ENCODE measurements around the gene MINDY4.
A peak's percentile ranks its signal among the peaks of the same experiment; 100 is the strongest.

MINDY4 gene

DNA sequence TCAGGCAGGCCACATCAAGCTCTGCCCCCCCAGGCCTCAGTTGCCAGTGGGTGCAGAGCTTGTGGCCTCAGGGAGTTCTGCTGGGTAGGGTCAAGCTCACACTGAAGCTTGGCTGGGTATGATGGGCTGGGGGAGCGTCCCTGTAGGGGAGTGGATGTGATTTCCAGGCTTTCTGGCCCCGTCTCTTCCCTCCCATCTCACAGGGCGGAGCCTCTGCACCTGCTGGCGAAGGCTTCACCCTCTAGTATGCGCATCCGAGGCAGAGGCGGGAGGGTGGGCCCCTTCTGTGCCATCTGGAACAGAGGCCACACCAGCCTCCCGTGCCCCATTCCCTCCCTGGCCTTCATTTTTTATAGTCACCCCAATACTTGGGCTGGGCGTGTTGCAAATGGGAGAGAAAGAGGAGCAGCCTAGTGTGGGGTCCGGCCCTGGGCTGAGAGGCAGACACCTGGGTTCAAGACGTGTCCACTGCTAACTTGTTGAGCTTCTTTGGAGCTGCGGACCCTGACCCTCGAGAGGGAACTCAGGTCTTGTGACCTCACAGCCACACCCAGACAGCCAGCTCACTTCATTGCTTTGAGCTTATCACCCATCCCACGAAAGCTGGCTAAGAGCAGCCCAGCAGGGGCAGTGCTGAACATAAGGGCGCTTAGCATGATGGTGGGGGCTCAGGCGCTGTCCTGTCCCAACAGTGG lies 142.8 kb downstream of the MINDY4 start:
- no peak for DNase-seq (ENCODE audit: low read depth in 2 of 2)
- TF ChIP-seq, protein P1, sequence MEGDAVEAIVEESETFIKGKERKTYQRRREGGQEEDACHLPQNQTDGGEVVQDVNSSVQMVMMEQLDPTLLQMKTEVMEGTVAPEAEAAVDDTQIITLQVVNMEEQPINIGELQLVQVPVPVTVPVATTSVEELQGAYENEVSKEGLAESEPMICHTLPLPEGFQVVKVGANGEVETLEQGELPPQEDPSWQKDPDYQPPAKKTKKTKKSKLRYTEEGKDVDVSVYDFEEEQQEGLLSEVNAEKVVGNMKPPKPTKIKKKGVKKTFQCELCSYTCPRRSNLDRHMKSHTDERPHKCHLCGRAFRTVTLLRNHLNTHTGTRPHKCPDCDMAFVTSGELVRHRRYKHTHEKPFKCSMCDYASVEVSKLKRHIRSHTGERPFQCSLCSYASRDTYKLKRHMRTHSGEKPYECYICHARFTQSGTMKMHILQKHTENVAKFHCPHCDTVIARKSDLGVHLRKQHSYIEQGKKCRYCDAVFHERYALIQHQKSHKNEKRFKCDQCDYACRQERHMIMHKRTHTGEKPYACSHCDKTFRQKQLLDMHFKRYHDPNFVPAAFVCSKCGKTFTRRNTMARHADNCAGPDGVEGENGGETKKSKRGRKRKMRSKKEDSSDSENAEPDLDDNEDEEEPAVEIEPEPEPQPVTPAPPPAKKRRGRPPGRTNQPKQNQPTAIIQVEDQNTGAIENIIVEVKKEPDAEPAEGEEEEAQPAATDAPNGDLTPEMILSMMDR (IDR thresholded peaks at IDR 0.05; ENCODE audit: low read depth, low read length): no peak
- H3K4me3 ChIP-seq (replicated peaks in 1 of 2; ENCODE audit: low read depth in 2 of 2, low read length in 2 of 2): peak overlapping the region in 1 of 2 donors; percentile 9

DNA sequence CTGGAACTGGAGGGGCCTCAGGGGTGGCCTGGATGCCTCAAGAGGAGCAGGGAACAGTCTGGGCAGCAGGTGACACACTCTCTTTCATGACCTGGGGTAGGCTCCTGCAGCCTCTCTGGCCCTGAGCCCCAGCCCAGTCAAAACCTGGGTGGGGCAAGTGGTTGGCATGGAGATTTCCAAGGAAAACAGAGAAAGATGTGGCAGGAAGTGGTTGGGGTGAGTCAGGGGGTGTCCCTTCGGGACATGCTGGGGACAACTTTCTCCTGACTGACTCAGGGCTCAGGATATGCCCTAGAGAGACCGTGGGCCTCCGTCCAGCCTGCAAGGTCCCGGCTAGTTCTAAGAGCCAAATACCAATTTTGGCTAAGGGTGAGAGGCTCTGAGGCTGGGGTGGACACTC lies 143.4 kb downstream of the MINDY4 start:
- H3K4me3 ChIP-seq (replicated peaks in 1 of 2; ENCODE audit: low read depth in 2 of 2, low read length in 2 of 2): no peak overlapping the region
- TF ChIP-seq, protein P1 (IDR thresholded peaks at IDR 0.05; ENCODE audit: low read depth, low read length): no peak
- DNase-seq (ENCODE audit: low read depth in 2 of 2): peak; percentile 50 to 81

DNA sequence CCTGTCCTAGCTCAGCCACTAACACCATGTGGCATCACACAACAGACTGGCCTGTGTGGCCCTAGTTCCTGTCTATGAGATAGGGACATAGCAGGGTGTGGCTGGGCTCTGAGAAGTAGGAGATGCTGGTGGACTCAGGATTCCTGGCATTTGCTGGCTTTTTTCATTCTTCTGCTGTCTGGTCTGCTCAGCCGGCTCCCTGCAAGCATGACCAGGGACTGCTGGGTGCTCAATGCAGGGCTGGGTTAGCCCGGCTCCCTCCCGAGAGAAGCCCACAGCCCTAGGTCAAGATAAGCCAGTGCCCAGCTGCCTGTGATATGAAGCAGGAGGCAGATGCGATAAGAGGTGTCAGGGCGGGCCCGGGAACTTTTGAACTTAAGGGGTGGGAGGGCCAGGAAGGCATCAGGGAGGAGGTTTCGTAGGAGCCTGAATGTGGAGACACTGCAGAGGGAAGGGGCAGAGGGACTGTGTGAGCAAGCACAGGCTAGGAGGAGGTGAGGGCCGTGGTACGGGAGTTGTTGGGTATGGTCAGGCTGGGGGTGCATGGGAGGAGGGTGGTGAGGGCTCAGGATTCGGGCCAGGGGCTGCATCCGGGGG lies 143.9 kb downstream of the MINDY4 start:
- TF ChIP-seq, protein P1 (IDR thresholded peaks at IDR 0.05; ENCODE audit: low read depth, low read length): no peak
- DNase-seq (ENCODE audit: low read depth in 2 of 2): peak in 1 of 2 donors; percentile 32
- no peak overlapping the region for H3K4me3 ChIP-seq (replicated peaks in 1 of 2; ENCODE audit: low read depth in 2 of 2, low read length in 2 of 2)

DNA sequence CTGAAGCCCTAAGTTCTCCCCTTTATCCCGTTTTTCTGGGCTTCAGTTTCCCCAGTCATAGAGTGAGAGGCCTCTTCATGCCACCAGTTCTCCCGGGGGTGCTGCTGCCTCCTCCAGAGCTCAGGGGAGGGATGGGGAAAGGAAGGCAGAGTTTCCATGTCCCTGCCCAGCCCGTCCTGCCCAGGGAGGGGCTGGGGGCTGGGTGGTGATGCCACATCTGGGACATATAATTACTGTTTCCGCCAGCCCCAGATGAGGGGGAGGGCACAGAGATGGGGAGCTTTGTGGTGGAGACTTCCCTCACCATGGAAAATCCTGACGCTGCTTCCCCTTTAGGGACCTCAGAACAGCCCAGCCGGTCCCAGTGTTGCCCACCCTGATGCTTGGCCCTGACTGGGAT lies 144.5 kb downstream of the MINDY4 start:
- no peak overlapping the region for H3K4me3 ChIP-seq (replicated peaks in 1 of 2; ENCODE audit: low read depth in 2 of 2, low read length in 2 of 2)
- TF ChIP-seq, protein P1 (IDR thresholded peaks at IDR 0.05; ENCODE audit: low read depth, low read length): no peak
- DNase-seq (ENCODE audit: low read depth in 2 of 2): no peak

DNA sequence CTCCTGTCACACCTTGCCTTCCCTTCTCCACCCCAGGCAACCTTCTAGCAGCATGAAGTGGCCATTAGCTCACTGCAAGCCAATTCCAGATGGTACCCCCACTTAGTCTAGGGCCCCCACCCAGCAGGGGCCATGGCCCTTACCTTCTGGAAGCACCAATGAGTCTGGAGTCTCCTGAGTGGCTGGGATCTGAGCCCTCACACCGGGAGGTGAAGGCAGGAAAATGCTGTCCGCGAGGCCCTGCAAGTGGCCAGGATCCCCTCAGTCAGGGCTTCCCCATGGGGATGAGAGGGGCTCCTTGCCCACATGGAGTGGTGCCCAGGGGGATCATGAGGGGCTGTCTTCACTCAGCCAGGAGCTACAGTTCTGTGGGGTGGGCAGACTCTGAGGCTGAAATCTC lies 145.0 kb downstream of the MINDY4 start:
- no peak overlapping the region for H3K4me3 ChIP-seq (replicated peaks in 1 of 2; ENCODE audit: low read depth in 2 of 2, low read length in 2 of 2)
- no peak for DNase-seq (ENCODE audit: low read depth in 2 of 2)
- TF ChIP-seq, protein P1 (IDR thresholded peaks at IDR 0.05; ENCODE audit: low read depth, low read length): no peak

DNA sequence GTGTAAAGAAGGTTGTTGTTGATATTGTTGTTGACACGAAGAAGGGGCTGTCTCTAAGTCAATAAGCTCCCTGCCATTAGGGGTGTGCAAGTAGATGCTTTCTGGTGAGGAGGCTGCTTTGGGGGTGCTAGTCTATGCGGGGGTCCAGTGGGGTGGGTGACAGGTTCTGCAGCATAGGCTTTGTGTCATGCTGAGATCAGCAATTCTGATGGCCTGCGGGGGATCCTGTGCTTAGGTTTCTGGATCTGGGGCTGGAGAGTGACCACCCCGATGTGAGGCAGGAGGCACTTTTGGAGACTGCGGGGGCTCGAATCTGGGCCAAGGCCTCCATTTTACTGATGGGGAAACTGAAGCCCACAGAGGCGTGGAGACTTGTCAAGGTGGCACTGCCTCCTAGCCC lies 145.6 kb downstream of the MINDY4 start:
- no peak for DNase-seq (ENCODE audit: low read depth in 2 of 2)
- no peak overlapping the region for H3K4me3 ChIP-seq (replicated peaks in 1 of 2; ENCODE audit: low read depth in 2 of 2, low read length in 2 of 2)
- TF ChIP-seq, protein P1 (IDR thresholded peaks at IDR 0.05; ENCODE audit: low read depth, low read length): no peak

Data from cardiac fibroblast (primary cell).